KMS-11 (cell line): Measurements from ENCODE around the gene AFF3.

ENCODE experiments used
- H2AFZ ChIP-seq: fragments of 200-600 bp; sonication (generic); 2 replicates; pipeline ENCODE4 v1.6.1; 2016; ENCODE audit warnings: antibody characterized with exemption, mixed run types, low read depth
- H3K27ac ChIP-seq: fragments of 200-600 bp; sonication (generic); 2 replicates; pipeline ENCODE4 v1.6.1; 2016; ENCODE audit warnings: mild to moderate bottlenecking, mixed run types
- H3K27me3 ChIP-seq: fragments of 200-600 bp; sonication (generic); 2 replicates; pipeline ENCODE4 v1.6.1; 2017; ENCODE audit warnings: mild to moderate bottlenecking, low read depth, mixed run types, moderate library complexity; ENCODE audit not compliant: insufficient read depth
- H3K36me3 ChIP-seq: fragments of 200-600 bp; sonication (generic); 2 replicates; pipeline ENCODE4 v1.6.1; 2017; ENCODE audit warnings: mild to moderate bottlenecking, mixed run types; ENCODE audit not compliant: insufficient read depth
- H3K4me1 ChIP-seq: fragments of 200-600 bp; sonication (generic); 2 replicates; pipeline ENCODE4 v1.6.1; 2016; ENCODE audit warnings: mild to moderate bottlenecking, low read depth, mixed run types; ENCODE audit not compliant: poor library complexity, severe bottlenecking
- H3K4me2 ChIP-seq: fragments of 200-600 bp; sonication (generic); 2 replicates; pipeline ENCODE4 v1.7.0; 2016; ENCODE audit warnings: mild to moderate bottlenecking, mixed run types
- H3K4me3 ChIP-seq: fragments of 200-600 bp; sonication (generic); IDR thresholded peaks from 2 replicates; pipeline ENCODE4 v1.6.1; 2017; ENCODE audit warnings: low read depth, low read length, mixed read lengths; ENCODE audit not compliant: insufficient read depth
- H3K79me2 ChIP-seq: fragments of 200-600 bp; sonication (generic); 2 replicates; pipeline ENCODE4 v1.6.1; 2016; ENCODE audit warnings: low read depth, mixed run types; ENCODE audit not compliant: insufficient read depth
- H3K9ac ChIP-seq: fragments of 200-600 bp; sonication (generic); 2 replicates; pipeline ENCODE4 v1.6.1; 2016; ENCODE audit warnings: mild to moderate bottlenecking, mixed run types
- H4K20me1 ChIP-seq: fragments of 200-600 bp; sonication (generic); 2 replicates; pipeline ENCODE4 v1.6.1; 2016; ENCODE audit warnings: mild to moderate bottlenecking, mixed run types; ENCODE audit not compliant: insufficient read depth
- TF ChIP-seq, protein P1 (sequence below): fragments of 200-600 bp; sonication (generic); conservative IDR thresholded peaks from 2 replicates; pipeline ENCODE4 v1.6.1; 2017; ENCODE audit warnings: low read depth, mild to moderate bottlenecking, antibody characterized with exemption, low read length, moderate library complexity, mixed read lengths

The AFF3 gene

GRCh38 chr2:99602476-99602875 is 539.9 kb downstream of the AFF3 start:
- Histone ChIP-seq H3K4me2 (no peak overlapping the region), H4K20me1 (no peaks in the 10 kb centered on the region), H3K9ac (no peak overlapping the region), H3K4me1 (no peaks in the 10 kb centered on the region), H2AFZ (no peak overlapping the region), H3K79me2 (no peaks in the 10 kb centered on the region), H3K36me3 (no peaks in the 10 kb centered on the region), H3K4me3 (no peak overlapping the region), H3K27ac (no peak overlapping the region), H3K27me3 (no peaks in the 10 kb centered on the region)
- TF ChIP-seq, protein P1, sequence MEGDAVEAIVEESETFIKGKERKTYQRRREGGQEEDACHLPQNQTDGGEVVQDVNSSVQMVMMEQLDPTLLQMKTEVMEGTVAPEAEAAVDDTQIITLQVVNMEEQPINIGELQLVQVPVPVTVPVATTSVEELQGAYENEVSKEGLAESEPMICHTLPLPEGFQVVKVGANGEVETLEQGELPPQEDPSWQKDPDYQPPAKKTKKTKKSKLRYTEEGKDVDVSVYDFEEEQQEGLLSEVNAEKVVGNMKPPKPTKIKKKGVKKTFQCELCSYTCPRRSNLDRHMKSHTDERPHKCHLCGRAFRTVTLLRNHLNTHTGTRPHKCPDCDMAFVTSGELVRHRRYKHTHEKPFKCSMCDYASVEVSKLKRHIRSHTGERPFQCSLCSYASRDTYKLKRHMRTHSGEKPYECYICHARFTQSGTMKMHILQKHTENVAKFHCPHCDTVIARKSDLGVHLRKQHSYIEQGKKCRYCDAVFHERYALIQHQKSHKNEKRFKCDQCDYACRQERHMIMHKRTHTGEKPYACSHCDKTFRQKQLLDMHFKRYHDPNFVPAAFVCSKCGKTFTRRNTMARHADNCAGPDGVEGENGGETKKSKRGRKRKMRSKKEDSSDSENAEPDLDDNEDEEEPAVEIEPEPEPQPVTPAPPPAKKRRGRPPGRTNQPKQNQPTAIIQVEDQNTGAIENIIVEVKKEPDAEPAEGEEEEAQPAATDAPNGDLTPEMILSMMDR, result no peak

- Histone ChIP-seq H3K4me3 (no peak overlapping the region), H3K36me3 (no peaks in the 10 kb centered on the region), H3K4me2 (no peak overlapping the region), H2AFZ (no peak overlapping the region), H3K27ac (no peak overlapping the region), H4K20me1 (no peaks in the 10 kb centered on the region), H3K79me2 (no peaks in the 10 kb centered on the region), H3K9ac (no peak overlapping the region), H3K4me1 (no peaks in the 10 kb centered on the region), H3K27me3 (no peaks in the 10 kb centered on the region)
- TF ChIP-seq, protein P1, result no peak
Observed at GRCh38 chr2:99600981-99601651, 541.3 kb downstream of the AFF3 start.

- no peak overlapping the region for H3K27ac ChIP-seq
- no peak overlapping the region for H3K4me3 ChIP-seq
- no peaks in the 10 kb centered on the region for H3K36me3 ChIP-seq
- no peaks in the 10 kb centered on the region for H4K20me1 ChIP-seq
- no peaks in the 10 kb centered on the region for H3K4me1 ChIP-seq
- H3K27me3 ChIP-seq, result no peaks in the 10 kb centered on the region
- no peak overlapping the region for H3K4me2 ChIP-seq
- H3K9ac ChIP-seq, result no peak overlapping the region
- no peak overlapping the region for H2AFZ ChIP-seq
- no peaks in the 10 kb centered on the region for H3K79me2 ChIP-seq
- TF ChIP-seq, protein P1, result no peak
Observed at GRCh38 chr2:99598441-99598840, 543.9 kb downstream of the AFF3 start.

DNA sequence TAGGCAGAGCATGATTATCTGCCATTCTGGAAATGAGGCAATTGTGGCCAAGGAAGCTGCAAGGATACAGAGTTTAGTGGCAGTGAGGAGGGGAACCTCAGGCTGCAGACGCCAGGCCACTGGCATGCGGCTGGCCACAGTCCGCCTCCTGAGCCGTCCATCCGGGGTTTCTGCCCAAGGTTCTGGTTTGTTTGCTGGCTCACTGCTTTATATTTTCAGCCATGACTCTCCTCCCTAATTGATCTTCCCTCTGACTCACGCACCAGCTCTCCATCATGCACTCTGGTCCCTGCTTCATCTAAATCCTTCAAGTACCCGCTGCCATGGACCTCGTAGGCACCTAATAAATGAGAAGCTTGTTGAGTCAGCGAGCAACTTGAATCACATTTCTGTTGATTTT is 544.8 kb downstream of the AFF3 start:
- Histone ChIP-seq H3K27ac (no peak overlapping the region), H2AFZ (no peak overlapping the region), H3K27me3 (no peaks in the 10 kb centered on the region), H3K36me3 (no peaks in the 10 kb centered on the region), H3K4me3 (no peak overlapping the region), H3K4me1 (no peaks in the 10 kb centered on the region), H4K20me1 (no peaks in the 10 kb centered on the region), H3K4me2 (no peak overlapping the region), H3K79me2 (no peaks in the 10 kb centered on the region), H3K9ac (no peak overlapping the region)
- TF ChIP-seq, protein P1, result no peak
